ENCODE measurements around the gene SEC14L1. TPM values are rescaled to one million over a fixed set of nuclear protein-coding genes. Genes with fewer than 3 reads are reported as not detected.

SEC14L1 gene
- total and polyA plus RNA-seq, 8 donors, result 3.2 to 106 (median 43.9) TPM

DNA sequence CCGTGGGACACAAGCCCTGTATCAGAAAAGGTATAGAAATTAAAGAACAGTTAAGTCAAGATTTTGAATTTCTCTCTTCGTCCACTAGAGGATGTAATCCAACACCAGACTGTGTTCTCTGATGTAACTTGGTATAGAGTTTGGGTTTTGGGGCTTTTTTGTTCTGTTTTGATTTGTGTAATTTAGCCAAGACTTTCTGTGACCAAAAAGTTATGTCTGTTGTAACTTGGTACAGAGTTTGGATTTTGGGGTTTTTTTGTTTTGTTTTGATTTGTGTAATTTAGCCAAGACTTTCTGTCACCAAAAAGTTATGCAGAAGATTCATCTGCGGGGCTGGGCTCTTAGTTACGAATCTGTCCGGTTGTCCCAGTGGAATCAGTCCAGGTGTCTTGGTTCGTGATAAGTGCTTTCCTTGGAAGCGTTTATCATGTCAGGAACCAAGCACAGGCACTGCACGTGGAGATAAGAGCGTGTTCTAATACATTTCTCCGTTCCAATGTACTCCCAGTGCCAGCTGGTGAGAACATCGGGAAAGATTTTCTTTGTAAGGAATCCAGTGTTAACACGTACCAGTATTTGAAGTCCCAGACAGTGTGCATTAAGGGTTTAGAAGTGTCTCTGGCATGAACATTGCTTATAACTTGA, 44.1 kb upstream of the SEC14L1 start:
- H3K27ac ChIP-seq, result peak overlapping the region; percentile 61 to 83 (median 83)
- H3K36me3 ChIP-seq, result peaks cover 34 to 42% (median 40%) of the 10 kb centered on the region in 4 donors
- no peak overlapping the region for H3K4me3 ChIP-seq
- H3K4me1 ChIP-seq, result peaks cover 41 to 71% (median 48%) of the 10 kb centered on the region in 4 donors
- WGBS, 5 donors, result 13 to 22% (median 17%) methylated on average over 12 of the region's 12 CpGs
- peak; percentile 60 to 71 for DNase-seq
- H3K9me3 ChIP-seq, result no peaks in the 10 kb centered on the region
- intact Hi-C loops (cut with DNase I; ENCODE audit: low total_unique reads), result no loop called here
- no peak for TF ChIP-seq POLR2A (IDR thresholded peaks at IDR 0.05)
- TF ChIP-seq POLR2AphosphoS5 (IDR thresholded peaks at IDR 0.05), result peak; percentile 11 to 43 (median 23)
- no peak for TF ChIP-seq EP300 (IDR thresholded peaks at IDR 0.05)
- TF ChIP-seq, protein P1, sequence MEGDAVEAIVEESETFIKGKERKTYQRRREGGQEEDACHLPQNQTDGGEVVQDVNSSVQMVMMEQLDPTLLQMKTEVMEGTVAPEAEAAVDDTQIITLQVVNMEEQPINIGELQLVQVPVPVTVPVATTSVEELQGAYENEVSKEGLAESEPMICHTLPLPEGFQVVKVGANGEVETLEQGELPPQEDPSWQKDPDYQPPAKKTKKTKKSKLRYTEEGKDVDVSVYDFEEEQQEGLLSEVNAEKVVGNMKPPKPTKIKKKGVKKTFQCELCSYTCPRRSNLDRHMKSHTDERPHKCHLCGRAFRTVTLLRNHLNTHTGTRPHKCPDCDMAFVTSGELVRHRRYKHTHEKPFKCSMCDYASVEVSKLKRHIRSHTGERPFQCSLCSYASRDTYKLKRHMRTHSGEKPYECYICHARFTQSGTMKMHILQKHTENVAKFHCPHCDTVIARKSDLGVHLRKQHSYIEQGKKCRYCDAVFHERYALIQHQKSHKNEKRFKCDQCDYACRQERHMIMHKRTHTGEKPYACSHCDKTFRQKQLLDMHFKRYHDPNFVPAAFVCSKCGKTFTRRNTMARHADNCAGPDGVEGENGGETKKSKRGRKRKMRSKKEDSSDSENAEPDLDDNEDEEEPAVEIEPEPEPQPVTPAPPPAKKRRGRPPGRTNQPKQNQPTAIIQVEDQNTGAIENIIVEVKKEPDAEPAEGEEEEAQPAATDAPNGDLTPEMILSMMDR (IDR thresholded peaks at IDR 0.05), result peak in 5 of 7 experiments; percentile 49 to 88 (median 72)
- no peaks in the 10 kb centered on the region for H3K27me3 ChIP-seq

DNA sequence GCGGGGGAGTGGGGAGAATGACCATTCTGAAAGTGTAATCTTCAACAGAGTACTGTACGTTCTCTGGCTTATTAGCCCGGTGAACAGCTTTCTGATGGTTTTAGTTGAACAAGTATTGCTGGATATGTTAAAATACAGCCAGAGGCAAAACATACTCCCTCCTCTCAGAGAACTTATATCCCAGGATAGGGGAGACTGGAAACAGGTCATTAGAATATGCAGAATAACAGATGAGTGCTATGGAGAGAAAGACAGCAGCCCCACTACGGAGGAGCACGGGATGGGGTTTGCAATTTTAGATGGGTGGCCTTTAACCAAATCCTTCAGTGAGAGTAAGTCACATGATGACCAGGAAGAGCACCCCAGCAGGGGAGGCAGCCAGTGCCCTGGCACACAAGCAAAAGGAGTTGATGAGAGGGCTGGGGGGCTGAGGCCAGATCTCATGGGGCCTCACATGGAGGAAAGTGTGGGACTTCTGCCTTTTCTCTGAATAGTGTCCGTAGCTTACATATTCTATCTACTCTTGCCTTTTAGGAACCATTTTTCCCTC, 43.1 kb upstream of the SEC14L1 start:
- no peak for TF ChIP-seq POLR2AphosphoS5 (IDR thresholded peaks at IDR 0.05)
- no peak for TF ChIP-seq EP300 (IDR thresholded peaks at IDR 0.05)
- TF ChIP-seq, protein P1 (IDR thresholded peaks at IDR 0.05), result no peak
- no peak for TF ChIP-seq POLR2A (IDR thresholded peaks at IDR 0.05)
- 71 to 91% (median 86%) methylated on average over 6 of the region's 6 CpGs for WGBS, 5 donors
- H3K4me1 ChIP-seq, result peaks cover 41 to 63% (median 44%) of the 10 kb centered on the region in 4 donors
- DNase-seq, result no peak
- H3K36me3 ChIP-seq, result peaks cover 25 to 32% (median 30%) of the 10 kb centered on the region in 4 donors
- H3K9me3 ChIP-seq, result no peaks in the 10 kb centered on the region
- H3K27ac ChIP-seq, result peak overlapping the region; percentile 61 to 83 (median 83)
- H3K27me3 ChIP-seq, result no peaks in the 10 kb centered on the region
- intact Hi-C loops (cut with DNase I; ENCODE audit: low total_unique reads), result no loop called here
- no peak overlapping the region for H3K4me3 ChIP-seq

DNA sequence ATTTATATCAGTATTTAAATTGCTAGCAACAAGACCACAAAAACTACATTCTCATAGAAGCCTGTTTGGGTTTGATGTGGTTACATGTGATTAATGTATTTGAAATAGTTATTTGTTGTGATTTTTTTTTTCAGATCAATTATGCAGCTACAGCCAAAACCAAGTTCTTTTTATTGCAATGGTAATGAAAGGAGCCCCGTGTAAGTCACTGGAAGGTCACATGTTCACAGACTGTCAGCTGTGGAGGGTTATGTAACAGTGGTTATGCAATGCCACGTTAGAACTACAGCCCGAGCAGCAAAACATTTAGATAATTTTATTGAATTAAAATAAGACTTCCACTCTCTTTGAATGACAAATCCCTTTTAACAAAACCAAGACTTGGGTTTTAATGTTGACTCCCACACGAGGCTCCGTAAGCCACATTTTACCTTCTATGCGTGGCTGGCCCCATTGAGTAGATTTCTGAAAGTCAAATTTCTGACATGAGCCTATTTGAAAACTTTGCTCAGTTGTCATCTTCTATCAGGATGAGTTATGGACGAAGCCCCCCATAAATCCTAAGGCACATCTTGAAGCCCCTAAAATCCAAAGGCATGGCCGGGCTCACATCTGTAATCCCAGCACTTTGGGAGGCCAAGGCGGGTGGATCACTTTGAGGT, 41.8 kb upstream of the SEC14L1 start:
- WGBS, 5 donors, result 39 to 53% (median 48%) methylated on average over 9 of the region's 9 CpGs
- intact Hi-C loops (cut with DNase I; ENCODE audit: low total_unique reads), result no loop called here
- H3K36me3 ChIP-seq, result peaks cover 14 to 19% (median 17%) of the 10 kb centered on the region in 4 donors
- TF ChIP-seq, protein P1 (IDR thresholded peaks at IDR 0.05), result no peak
- peak; percentile 65 to 89 (median 73) for TF ChIP-seq POLR2AphosphoS5 (IDR thresholded peaks at IDR 0.05)
- H3K27me3 ChIP-seq, result no peaks in the 10 kb centered on the region
- DNase-seq, result peak; percentile 57 to 77
- no peak overlapping the region for H3K4me3 ChIP-seq
- peaks cover 41 to 67% (median 44%) of the 10 kb centered on the region in 4 donors for H3K4me1 ChIP-seq
- peak overlapping the region; percentile 32 to 83 (median 83) for H3K27ac ChIP-seq
- no peaks in the 10 kb centered on the region for H3K9me3 ChIP-seq

DNA sequence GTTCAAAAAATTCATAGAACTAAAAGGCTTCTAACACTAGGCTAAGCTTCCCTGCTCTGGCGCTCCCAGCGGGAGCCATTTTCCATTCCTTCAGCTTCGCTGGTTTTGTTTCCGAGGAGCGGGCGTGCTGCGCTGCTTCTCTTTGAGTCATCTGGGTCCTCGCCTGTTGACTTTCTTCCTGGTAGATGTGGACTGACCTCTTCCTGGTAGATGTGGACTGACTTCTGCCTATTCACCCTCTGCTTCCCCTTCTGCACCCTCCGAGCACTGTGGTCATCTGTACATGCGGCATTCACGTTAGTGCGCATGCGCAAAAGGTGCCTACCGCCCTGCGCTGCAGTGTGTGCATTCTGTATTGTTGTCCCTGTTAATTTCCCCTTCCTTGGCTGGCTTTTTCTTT, 40.8 kb upstream of the SEC14L1 start:
- no peaks in the 10 kb centered on the region for H3K27me3 ChIP-seq
- no peak overlapping the region for H3K4me3 ChIP-seq
- H3K27ac ChIP-seq, result peak overlapping the region in 4 of 5 donors; percentile 72 to 83 (median 83)
- DNase-seq, result peak; percentile 62 to 68
- peaks cover 41 to 59% (median 44%) of the 10 kb centered on the region in 4 donors for H3K4me1 ChIP-seq
- H3K36me3 ChIP-seq, result peaks cover 4 to 9% (median 7%) of the 10 kb centered on the region in 4 donors
- WGBS, 5 donors, result 83 to 92% (median 90%) methylated on average over 15 of the region's 15 CpGs
- H3K9me3 ChIP-seq, result no peaks in the 10 kb centered on the region
- intact Hi-C loops (cut with DNase I; ENCODE audit: low total_unique reads), result loop anchor here (10.0 kb wide), 1 partner anchor 55 kb away; no protein-coding TSS in a partner anchor
- no peak for TF ChIP-seq EP300 (IDR thresholded peaks at IDR 0.05)
- no peak for TF ChIP-seq POLR2A (IDR thresholded peaks at IDR 0.05)
- TF ChIP-seq, protein P1 (IDR thresholded peaks at IDR 0.05), result no peak
- peak in 2 of 3 donors; percentile 37 to 66 for TF ChIP-seq POLR2AphosphoS5 (IDR thresholded peaks at IDR 0.05)
